Lower lobe of right lung (tissue), 2 donors: ENCODE results near the gene MACROD2. TPM values are rescaled to one million over a fixed set of nuclear protein-coding genes. Genes with fewer than 3 reads are reported as not detected.

ENCODE experiments used
- ATAC-seq, 2 donors: fragments of 200-7000 bp; cut with Tn5 transposase; one replicate each; pipeline ENCODE4 v1.9.1; 2020 to 2022; ENCODE audit warnings: mild to moderate bottlenecking in 2 of 2, moderate library complexity in 2 of 2
- DNase-seq: peaks from one replicate; pipeline ENCODE4 v3.0.0-alpha.2; 2020
- H3K27ac ChIP-seq: fragments of 200-600 bp; one replicate; pipeline ENCODE4 v1.8.0; 2022
- H3K27me3 ChIP-seq: fragments of 200-600 bp; one replicate; pipeline ENCODE4 v1.8.0; 2022; ENCODE audit warnings: low read depth
- H3K36me3 ChIP-seq: fragments of 200-600 bp; one replicate; pipeline ENCODE4 v1.8.0; 2022; ENCODE audit warnings: mild to moderate bottlenecking
- H3K4me1 ChIP-seq: fragments of 200-600 bp; one replicate; pipeline ENCODE4 v1.8.0; 2022
- H3K4me3 ChIP-seq: fragments of 200-600 bp; one replicate; pipeline ENCODE4 v1.8.0; 2022; ENCODE audit warnings: mild to moderate bottlenecking
- H3K9me3 ChIP-seq: fragments of 200-600 bp; one replicate; pipeline ENCODE4 v1.8.0; 2022
- intact Hi-C: fragments of 100-400 bp; cut with DNase I; formaldehyde crosslinking; loops from one replicate; pipeline ENCODE4 v1.11.0; 2022
- total RNA-seq: library from RNA; stranded (reverse); fragmentation: NEBNext Ultra II Directional; extraction: Animal tissue kit (Norgen Biotek cat#: 25700); gene quantifications from one replicate; pipeline ENCODE4 v1.2.1, GENCODE V29; 2021
- TF ChIP-seq, protein P1 (sequence below): fragments of 200-600 bp; IDR thresholded peaks from one replicate; pipeline ENCODE4 v1.8.0; 2022; ENCODE audit warnings: antibody characterized with exemption, mild to moderate bottlenecking
- donor health status: DM: no; HTN: yes; CAD: no; lungs with severe emphysema.

MACROD2 gene
- total RNA-seq, 1 donor from 2014 or later: 73.0 TPM

DNA sequence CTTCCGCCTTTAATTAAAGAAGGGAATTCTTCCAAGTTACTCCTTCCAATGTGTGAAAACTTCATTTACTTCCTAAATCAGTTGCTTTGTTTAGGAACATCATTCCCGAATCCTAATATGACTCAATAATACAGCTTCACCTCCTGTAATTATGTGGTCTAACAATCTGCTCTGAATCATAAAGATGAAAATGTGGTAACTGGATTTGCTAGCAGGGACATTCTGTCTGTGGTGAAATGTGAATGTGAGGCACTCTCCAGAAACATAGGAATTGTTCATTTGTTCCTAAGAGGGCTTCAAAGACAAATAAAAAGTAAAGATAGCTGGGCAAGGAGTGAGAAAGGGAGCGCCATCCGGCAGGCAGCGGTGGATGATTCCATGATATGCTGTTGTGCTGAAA is 1899.8 kb downstream of the MACROD2 start:
- ATAC-seq: no peak
- no peak for DNase-seq
- H3K27ac ChIP-seq: no peak overlapping the region
- H3K36me3 ChIP-seq: no peaks in the 10 kb centered on the region
- intact Hi-C loops: no loop called here
- H3K4me3 ChIP-seq: no peak overlapping the region
- TF ChIP-seq, protein P1, sequence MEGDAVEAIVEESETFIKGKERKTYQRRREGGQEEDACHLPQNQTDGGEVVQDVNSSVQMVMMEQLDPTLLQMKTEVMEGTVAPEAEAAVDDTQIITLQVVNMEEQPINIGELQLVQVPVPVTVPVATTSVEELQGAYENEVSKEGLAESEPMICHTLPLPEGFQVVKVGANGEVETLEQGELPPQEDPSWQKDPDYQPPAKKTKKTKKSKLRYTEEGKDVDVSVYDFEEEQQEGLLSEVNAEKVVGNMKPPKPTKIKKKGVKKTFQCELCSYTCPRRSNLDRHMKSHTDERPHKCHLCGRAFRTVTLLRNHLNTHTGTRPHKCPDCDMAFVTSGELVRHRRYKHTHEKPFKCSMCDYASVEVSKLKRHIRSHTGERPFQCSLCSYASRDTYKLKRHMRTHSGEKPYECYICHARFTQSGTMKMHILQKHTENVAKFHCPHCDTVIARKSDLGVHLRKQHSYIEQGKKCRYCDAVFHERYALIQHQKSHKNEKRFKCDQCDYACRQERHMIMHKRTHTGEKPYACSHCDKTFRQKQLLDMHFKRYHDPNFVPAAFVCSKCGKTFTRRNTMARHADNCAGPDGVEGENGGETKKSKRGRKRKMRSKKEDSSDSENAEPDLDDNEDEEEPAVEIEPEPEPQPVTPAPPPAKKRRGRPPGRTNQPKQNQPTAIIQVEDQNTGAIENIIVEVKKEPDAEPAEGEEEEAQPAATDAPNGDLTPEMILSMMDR: no peak
- H3K9me3 ChIP-seq: no peaks in the 10 kb centered on the region
- no peaks in the 10 kb centered on the region for H3K27me3 ChIP-seq
- no peaks in the 10 kb centered on the region for H3K4me1 ChIP-seq

DNA sequence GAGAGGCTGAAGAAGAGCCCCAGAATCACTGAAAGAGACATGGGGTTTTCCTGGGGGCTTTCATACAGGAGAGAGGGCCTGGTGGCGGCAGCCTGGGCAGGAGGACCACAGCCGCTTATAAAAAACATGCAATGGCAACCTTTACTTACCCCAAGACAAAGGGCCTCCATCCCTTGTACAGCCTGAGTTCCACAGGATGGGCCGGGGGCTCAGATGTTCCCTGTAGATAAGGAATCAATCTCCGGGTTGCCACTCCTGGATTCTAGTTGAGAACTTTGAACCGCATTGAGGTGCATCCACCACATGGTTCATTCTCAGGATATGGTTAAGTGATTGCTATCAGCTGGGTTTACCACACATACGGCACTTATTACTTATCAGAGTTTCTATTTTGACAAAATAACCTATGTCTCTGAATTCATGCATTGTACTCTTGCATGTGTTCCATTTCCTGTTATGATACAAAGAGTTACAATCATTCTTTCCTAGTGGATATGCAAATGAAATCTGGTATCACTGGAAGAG is 1900.3 kb downstream of the MACROD2 start:
- ATAC-seq: no peak
- no peaks in the 10 kb centered on the region for H3K27me3 ChIP-seq
- TF ChIP-seq, protein P1: no peak
- H3K4me1 ChIP-seq: no peaks in the 10 kb centered on the region
- H3K4me3 ChIP-seq: no peak overlapping the region
- DNase-seq: no peak
- intact Hi-C loops: no loop called here
- no peak overlapping the region for H3K27ac ChIP-seq
- H3K9me3 ChIP-seq: no peaks in the 10 kb centered on the region
- H3K36me3 ChIP-seq: no peaks in the 10 kb centered on the region

DNA sequence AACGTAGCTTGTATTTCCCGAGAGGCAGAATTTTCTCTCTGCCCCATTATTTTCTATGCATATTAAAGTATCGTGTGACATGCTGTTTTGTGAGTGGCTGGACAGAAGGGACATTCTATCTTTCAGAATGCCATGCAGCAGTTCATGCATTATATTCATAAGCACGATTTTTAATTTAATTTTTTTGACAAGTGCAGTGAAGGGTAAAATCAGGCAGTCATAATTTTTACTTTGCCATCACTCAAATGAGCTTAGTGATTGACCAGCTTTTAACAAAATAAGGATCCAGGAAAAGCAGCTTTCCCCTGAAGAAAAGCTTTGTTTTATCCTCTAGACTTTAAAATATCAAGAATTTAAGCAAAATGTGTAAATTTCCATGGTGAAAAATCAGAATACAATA is 1904.7 kb downstream of the MACROD2 start:
- no peak overlapping the region for H3K27ac ChIP-seq
- no peaks in the 10 kb centered on the region for H3K36me3 ChIP-seq
- H3K4me3 ChIP-seq: no peak overlapping the region
- no peaks in the 10 kb centered on the region for H3K9me3 ChIP-seq
- TF ChIP-seq, protein P1: no peak
- no peaks in the 10 kb centered on the region for H3K27me3 ChIP-seq
- ATAC-seq (no peak), DNase-seq (no peak)
- H3K4me1 ChIP-seq: no peaks in the 10 kb centered on the region
- intact Hi-C loops: no loop called here

DNA sequence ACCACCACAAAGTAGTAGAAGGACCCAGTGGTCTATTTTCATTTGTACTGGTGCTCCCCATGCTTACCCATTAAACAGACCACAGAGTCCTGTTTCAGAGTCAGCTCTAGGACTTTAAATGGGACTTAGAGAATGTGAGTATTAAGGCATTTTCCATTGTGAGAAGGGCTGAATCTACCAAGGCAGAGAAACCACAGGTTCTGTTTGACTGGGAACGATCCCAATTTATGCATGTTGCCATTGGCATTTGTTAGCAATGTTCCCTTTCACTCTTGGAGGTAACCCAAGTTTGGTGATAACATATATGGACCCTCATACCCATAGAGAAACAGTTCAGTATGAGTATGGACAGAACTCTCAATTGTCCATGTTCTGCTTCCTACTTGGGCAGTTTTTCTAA is 1905.1 kb downstream of the MACROD2 start:
- intact Hi-C loops: no loop called here
- Histone ChIP-seq H3K9me3 (no peaks in the 10 kb centered on the region), H3K27ac (no peak overlapping the region), H3K4me1 (no peaks in the 10 kb centered on the region), H3K27me3 (no peaks in the 10 kb centered on the region), H3K4me3 (no peak overlapping the region), H3K36me3 (no peaks in the 10 kb centered on the region)
- DNase-seq: no peak
- TF ChIP-seq, protein P1: no peak
- ATAC-seq: no peak

DNA sequence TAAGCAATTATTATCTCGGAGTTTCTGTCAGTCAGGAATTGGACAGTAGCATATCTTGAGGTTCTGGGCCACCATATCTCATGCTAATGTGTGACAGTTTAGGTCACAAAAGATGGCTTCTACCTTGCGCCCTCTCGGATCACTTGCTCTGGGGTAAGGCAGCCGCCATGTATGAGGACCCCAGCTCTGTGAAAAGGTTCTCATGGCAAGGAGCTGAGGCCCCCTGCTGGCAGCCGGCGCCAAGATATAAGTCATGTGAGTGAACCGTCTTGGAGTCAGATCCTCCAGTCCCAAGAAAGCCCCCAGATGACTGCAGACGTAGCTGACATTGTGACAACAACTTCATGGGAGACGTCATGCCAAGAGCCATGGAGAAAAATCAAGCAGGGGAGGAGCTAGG is 1907.2 kb downstream of the MACROD2 start:
- ATAC-seq (no peak), DNase-seq (no peak)
- H3K27me3 ChIP-seq: no peaks in the 10 kb centered on the region
- H3K4me1 ChIP-seq: no peaks in the 10 kb centered on the region
- no peak overlapping the region for H3K27ac ChIP-seq
- no peaks in the 10 kb centered on the region for H3K36me3 ChIP-seq
- TF ChIP-seq, protein P1: no peak
- no peak overlapping the region for H3K4me3 ChIP-seq
- intact Hi-C loops: no loop called here
- no peaks in the 10 kb centered on the region for H3K9me3 ChIP-seq

DNA sequence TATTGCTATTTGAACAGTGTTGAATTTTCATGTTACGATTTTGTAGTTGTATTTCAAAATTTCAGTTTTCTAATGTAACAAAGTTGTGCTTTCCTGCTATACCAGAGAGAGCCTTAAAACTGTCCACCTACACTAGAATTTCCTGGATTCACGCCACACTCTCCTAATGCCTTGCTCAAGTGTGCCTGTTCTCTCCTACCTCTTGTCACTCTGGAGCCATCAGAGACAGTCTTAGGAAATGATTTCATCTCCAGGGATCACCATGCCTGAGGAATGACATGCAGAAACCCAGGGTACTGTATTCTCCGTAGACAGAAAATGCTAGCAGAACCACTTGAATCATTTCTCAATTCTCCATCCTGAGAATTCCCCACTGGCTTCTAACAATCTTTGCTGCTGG is 1910.3 kb downstream of the MACROD2 start:
- Histone ChIP-seq H3K4me3 (no peak overlapping the region), H3K27me3 (no peaks in the 10 kb centered on the region), H3K36me3 (no peaks in the 10 kb centered on the region), H3K4me1 (no peaks in the 10 kb centered on the region), H3K9me3 (no peaks in the 10 kb centered on the region), H3K27ac (no peak overlapping the region)
- intact Hi-C loops: no loop called here
- TF ChIP-seq, protein P1: no peak
- no peak for ATAC-seq
- no peak for DNase-seq
